Naive thymus-derived CD8-positive, alpha-beta T cell (primary cell): Measurements from ENCODE around the gene DFFA. TPM values are rescaled to one million over a fixed set of nuclear protein-coding genes. Genes with fewer than 3 reads are reported as not detected.
A peak's percentile ranks its signal among the peaks of the same experiment; 100 is the strongest.

Source experiments
- ATAC-seq, 2 donors: fragments of 150-1000 bp; cut with Tn5 transposase in 1 of 2; sonication (Bioruptor Pico), chemical (Tn5 transposase) in 1 of 2; 1 replicate in 1 of 2; 2 replicates in 1 of 2; pipeline ENCODE4 v1.10.0; 2021; ENCODE audit warnings: mild to moderate bottlenecking in 2 of 2, moderate library complexity in 2 of 2
- POLR2A ChIA-PET: fragments of 350-600 bp; sonication (Branson Sonifier 250); formaldehyde crosslinking; loops from one replicate; lab custom pipeline; 2021; ENCODE audit warnings: antibody characterized with exemption; lab: Charles Lee
- DNase-seq, 10 donors: peaks; one replicate each; pipeline versions ENCODE4 v3.0.0 to v3.0.0-alpha.2; 2020 to 2022
- H3K27ac Mint-ChIP-seq, 10 donors: one replicate each; pipeline ENCODE4 v1.8.0; 2020 to 2022; ENCODE audit warnings: mild to moderate bottlenecking in 10 of 10, mixed read lengths in 10 of 10, moderate library complexity in 4 of 10, inconsistent platforms in 1 of 10
- H3K27me3 Mint-ChIP-seq, 5 donors: one replicate each; pipeline ENCODE4 v1.8.0; 2021 to 2022; ENCODE audit warnings: mixed read lengths in 5 of 5
- H3K36me3 Mint-ChIP-seq, 3 donors: one replicate each; pipeline ENCODE4 v1.8.0; 2020 to 2022; ENCODE audit warnings: mixed read lengths in 3 of 3, mild to moderate bottlenecking in 2 of 3, inconsistent platforms in 1 of 3
- H3K4me1 Mint-ChIP-seq, 4 donors: one replicate each; pipeline ENCODE4 v1.8.0; 2021 to 2022; ENCODE audit warnings: mixed read lengths in 4 of 4
- H3K4me3 Mint-ChIP-seq, 10 donors: one replicate each; pipeline ENCODE4 v1.8.0; 2020 to 2022; ENCODE audit warnings: mild to moderate bottlenecking in 10 of 10, mixed read lengths in 10 of 10, moderate library complexity in 6 of 10, inconsistent platforms in 1 of 10
- H3K9me3 Mint-ChIP-seq, 9 donors: one replicate each; pipeline ENCODE4 v1.8.0; 2020 to 2022; ENCODE audit warnings: mixed read lengths in 9 of 9, mild to moderate bottlenecking in 3 of 9, inconsistent platforms in 1 of 9, moderate library complexity in 1 of 9
- polyA plus RNA-seq, 3 donors: library from polyadenylated mRNA; unstranded; fragments of 300-500 nt; fragmentation: Illumina TruSeq; gene quantifications; one replicate each; pipeline ENCODE4 v1.2.3, GENCODE V29; 2021
- total RNA-seq, 8 experiments: library from RNA in 2 of 8; stranded (reverse) in 2 of 8; gene quantifications; one replicate each; pipeline ENCODE4 v1.2.3 and lab custom pipeline; 2021 to 2026

The DFFA gene
- total RNA-seq (10 to 100 TPM; 30.2 to 33.0 TPM), polyA plus RNA-seq (10 to 100 TPM; 18.4 to 42.6 (median 20.9) TPM), total RNA-seq (lab: John Stamatoyannopoulos, UW) (36.4 to 125 (median 68.9) reads per million in 6 experiments)

GRCh38 chr1:10472220-10473144 is at the start of gene DFFA:
Gene DFFA (minus strand): TSS chr1:10472529. CDS start chr1:10472458, 71 bp downstream.
- peaks cover 0 to 22% (median 0%) of the 10 kb centered on the region in 3 donors for H3K36me3 Mint-ChIP-seq
- ATAC-seq, result peak; percentile 84
- peaks cover 23 to 54% (median 48%) of the 10 kb centered on the region in 4 donors for H3K4me1 Mint-ChIP-seq

GRCh38 chr1:10521537-10522157 is 49.3 kb upstream of the DFFA start:
- peak overlapping the region in 1 of 10 donors; percentile 77 for H3K27ac Mint-ChIP-seq
- POLR2A ChIA-PET, result no interaction called here
- ATAC-seq (no peak), DNase-seq (no peak)
- H3K4me1 Mint-ChIP-seq, result peaks cover 17 to 53% (median 45%) of the 10 kb centered on the region in 4 donors
- no peak overlapping the region for H3K4me3 Mint-ChIP-seq
- no peaks in the 10 kb centered on the region for H3K27me3 Mint-ChIP-seq
- H3K9me3 Mint-ChIP-seq, result no peaks in the 10 kb centered on the region
- H3K36me3 Mint-ChIP-seq, result peaks cover 0 to 56% (median 11%) of the 10 kb centered on the region in 3 donors

More at GRCh38 chr1:10472220-10473144, at the start of gene DFFA:
- peak within 1 kb of the TSS; percentile 85 to 97 (median 93) for H3K27ac Mint-ChIP-seq
- H3K4me3 Mint-ChIP-seq, result peak within 1 kb of the TSS; percentile 84 to 99 (median 95)
- H3K27me3 Mint-ChIP-seq, result no peaks in the 10 kb centered on the region
- DNase-seq, result peak; percentile 76 to 96 (median 90)
- H3K9me3 Mint-ChIP-seq, result no peaks in the 10 kb centered on the region
- POLR2A ChIA-PET, result interaction anchor here (0.6 to 1.8 kb wide), 4 partner anchors 43 to 1252 kb away, joined by 3 to 6 read pairs (median 4); partner anchors contain the start of genes CENPS and PGD

GRCh38 chr1:10520952-10521351 is 48.6 kb upstream of the DFFA start:
- no peak overlapping the region for H3K4me3 Mint-ChIP-seq
- POLR2A ChIA-PET, result no interaction called here
- no peaks in the 10 kb centered on the region for H3K27me3 Mint-ChIP-seq
- peaks cover 0 to 56% (median 11%) of the 10 kb centered on the region in 3 donors for H3K36me3 Mint-ChIP-seq
- H3K9me3 Mint-ChIP-seq, result no peaks in the 10 kb centered on the region
- peak overlapping the region in 4 of 10 donors; percentile 54 to 77 (median 60) for H3K27ac Mint-ChIP-seq
- ATAC-seq (no peak), DNase-seq (no peak)
- peaks cover 17 to 60% (median 51%) of the 10 kb centered on the region in 4 donors for H3K4me1 Mint-ChIP-seq

GRCh38 chr1:10520497-10520896 is 48.2 kb upstream of the DFFA start:
- Mint-ChIP-seq H3K9me3 (no peaks in the 10 kb centered on the region), H3K36me3 (peaks cover 0 to 56% (median 11%) of the 10 kb centered on the region in 3 donors), H3K4me3 (no peak overlapping the region), H3K27ac (peak overlapping the region in 2 of 10 donors; percentile 63 to 77), H3K4me1 (peaks cover 20 to 65% (median 55%) of the 10 kb centered on the region in 4 donors), H3K27me3 (no peaks in the 10 kb centered on the region)
- POLR2A ChIA-PET, result no interaction called here
- ATAC-seq, result no peak
- DNase-seq, result no peak

- peaks cover 25 to 73% (median 59%) of the 10 kb centered on the region in 4 donors for H3K4me1 Mint-ChIP-seq
- H3K9me3 Mint-ChIP-seq, result no peaks in the 10 kb centered on the region
- no peaks in the 10 kb centered on the region for H3K27me3 Mint-ChIP-seq
- ATAC-seq (no peak), DNase-seq (no peak)
- H3K27ac Mint-ChIP-seq, result peak overlapping the region in 1 of 10 donors; percentile 28
- H3K4me3 Mint-ChIP-seq, result no peak overlapping the region
- POLR2A ChIA-PET, result no interaction called here
- H3K36me3 Mint-ChIP-seq, result peaks cover 0 to 45% (median 5%) of the 10 kb centered on the region in 3 donors
Observed at GRCh38 chr1:10519016-10519417, 46.7 kb upstream of the DFFA start.

- Mint-ChIP-seq H3K9me3 (no peaks in the 10 kb centered on the region), H3K27me3 (no peaks in the 10 kb centered on the region), H3K27ac (peak overlapping the region in 4 of 10 donors; percentile 22 to 82 (median 42)), H3K4me1 (peaks cover 27 to 77% (median 66%) of the 10 kb centered on the region in 4 donors), H3K4me3 (no peak overlapping the region), H3K36me3 (peaks cover 0 to 37% (median 3%) of the 10 kb centered on the region in 3 donors)
- ATAC-seq, result no peak
- POLR2A ChIA-PET, result no interaction called here
- DNase-seq, result no peak
Observed at GRCh38 chr1:10517677-10517982, 45.3 kb upstream of the DFFA start.

GRCh38 chr1:10516925-10517676 is 44.8 kb upstream of the DFFA start:
- Mint-ChIP-seq H3K36me3 (peaks cover 0 to 34% (median 3%) of the 10 kb centered on the region in 3 donors), H3K27me3 (no peaks in the 10 kb centered on the region), H3K27ac (peak overlapping the region in 5 of 10 donors; percentile 22 to 82 (median 25)), H3K4me3 (peak overlapping the region in 2 of 10 donors; percentile 22 to 46), H3K9me3 (no peaks in the 10 kb centered on the region), H3K4me1 (peaks cover 27 to 73% (median 65%) of the 10 kb centered on the region in 4 donors)
- POLR2A ChIA-PET, result no interaction called here
- no peak for DNase-seq
- no peak for ATAC-seq

GRCh38 chr1:10515976-10516750 is 43.8 kb upstream of the DFFA start:
- no peaks in the 10 kb centered on the region for H3K27me3 Mint-ChIP-seq
- peak overlapping the region in 7 of 10 donors; percentile 19 to 54 (median 41) for H3K4me3 Mint-ChIP-seq
- H3K27ac Mint-ChIP-seq, result peak overlapping the region in 8 of 10 donors; percentile 53 to 82 (median 70)
- peaks cover 24 to 74% (median 69%) of the 10 kb centered on the region in 4 donors for H3K4me1 Mint-ChIP-seq
- ATAC-seq, result no peak
- DNase-seq, result no peak
- POLR2A ChIA-PET, result no interaction called here
- H3K9me3 Mint-ChIP-seq, result no peaks in the 10 kb centered on the region
- H3K36me3 Mint-ChIP-seq, result peaks cover 0 to 28% (median 3%) of the 10 kb centered on the region in 3 donors

- no peaks in the 10 kb centered on the region for H3K9me3 Mint-ChIP-seq
- POLR2A ChIA-PET, result no interaction called here
- H3K4me3 Mint-ChIP-seq, result peak overlapping the region in 8 of 10 donors; percentile 37 to 54 (median 46)
- peaks cover 22 to 78% (median 73%) of the 10 kb centered on the region in 4 donors for H3K4me1 Mint-ChIP-seq
- no peaks in the 10 kb centered on the region for H3K27me3 Mint-ChIP-seq
- no peak for DNase-seq
- ATAC-seq, result no peak
- peak overlapping the region in 9 of 10 donors; percentile 19 to 82 (median 72) for H3K27ac Mint-ChIP-seq
- H3K36me3 Mint-ChIP-seq, result peaks cover 0 to 22% (median 3%) of the 10 kb centered on the region in 3 donors
Observed at GRCh38 chr1:10515301-10515975, 43.1 kb upstream of the DFFA start.

GRCh38 chr1:10514490-10515235 is 42.3 kb upstream of the DFFA start:
- DNase-seq (no peak), ATAC-seq (no peak)
- Mint-ChIP-seq H3K9me3 (no peaks in the 10 kb centered on the region), H3K4me1 (peaks cover 26 to 84% (median 80%) of the 10 kb centered on the region in 4 donors), H3K4me3 (peak overlapping the region in 8 of 10 donors; percentile 2 to 52 (median 18)), H3K27me3 (no peaks in the 10 kb centered on the region), H3K27ac (peak overlapping the region in 7 of 10 donors; percentile 4 to 91 (median 60)), H3K36me3 (peaks cover 0 to 16% (median 2%) of the 10 kb centered on the region in 3 donors)
- POLR2A ChIA-PET, result no interaction called here
